Measurements from ENCODE around the gene INHBC. TPM values are rescaled to one million over a fixed set of nuclear protein-coding genes. Genes with fewer than 3 reads are reported as not detected.

The INHBC gene
- total RNA-seq, 2 experiments from 2014 or later: 0.36 TPM; not detected in 1

DNA sequence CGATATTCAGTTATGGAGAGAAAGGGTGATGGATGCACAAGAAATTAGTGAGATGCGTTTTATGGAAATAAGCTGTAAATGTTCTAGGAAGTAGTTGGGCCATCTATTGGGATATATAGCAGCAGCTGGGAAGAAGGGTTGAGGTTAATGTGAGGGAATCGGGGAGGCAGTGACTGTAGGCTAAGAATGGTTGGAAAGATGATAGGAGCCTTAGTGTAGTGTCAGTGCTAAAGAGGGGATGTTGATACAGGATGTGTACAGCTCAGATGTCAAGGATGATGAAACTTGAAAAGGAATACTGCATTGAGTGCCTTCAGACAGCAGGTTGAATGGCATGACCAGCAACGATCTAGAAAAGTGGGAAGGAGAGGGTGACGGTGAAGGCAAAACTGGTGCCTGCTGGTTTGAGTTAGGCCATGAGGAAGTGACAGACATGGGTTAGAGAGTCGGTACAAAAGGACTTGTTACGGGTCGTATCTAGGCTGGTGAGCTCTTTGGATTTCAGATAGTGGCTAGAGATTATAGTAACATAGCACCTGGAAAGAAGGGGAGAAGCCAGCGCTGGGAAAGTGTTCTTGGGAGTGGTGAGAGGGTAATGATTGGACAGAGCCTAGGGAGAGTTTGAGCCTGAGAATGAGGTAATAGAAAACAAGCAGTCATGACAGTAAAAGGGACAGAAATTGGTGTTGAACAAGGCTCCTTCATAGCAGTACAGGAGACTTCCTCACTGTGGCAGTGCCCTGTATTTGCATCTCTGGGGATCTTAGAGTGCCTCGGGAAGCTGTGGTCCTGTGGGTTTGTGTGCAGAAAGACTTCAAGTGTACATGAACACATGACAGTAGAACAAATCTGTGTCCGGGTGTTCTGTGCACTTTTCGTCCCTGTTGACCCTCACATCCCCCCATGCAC lies 62.9 kb downstream of the INHBC start:
- 0 out of 2 replicates have a peak, but pooled peaks cover 3% of the 10 kb centered on the region for H3K79me2 ChIP-seq (ENCODE audit: insufficient read depth, low read depth, low read length)
- H3K9me2 ChIP-seq (ENCODE audit: insufficient read depth, low read length): no peaks in the 10 kb centered on the region
- H3K36me3 ChIP-seq (ENCODE audit: insufficient read depth, low read length): peaks cover 82% of the 10 kb centered on the region
- no peak overlapping the region for H3K27ac ChIP-seq (ENCODE audit: low read depth, low read length, poor library complexity, severe bottlenecking)
- H4K20me1 ChIP-seq (ENCODE audit: insufficient read depth, low read length): no peaks in the 10 kb centered on the region
- ChIA-PET POLR2A (interaction anchor here (0.7 to 1.1 kb wide), 2 partner anchors 9 to 13 kb away, joined by 3 to 4 read pairs; no protein-coding TSS in a partner anchor), CTCF (ENCODE audit: unreplicated experiment) (no interaction called here)
- no peak for DNase-seq (ENCODE audit: low spot score)
- TF ChIP-seq, protein P1, sequence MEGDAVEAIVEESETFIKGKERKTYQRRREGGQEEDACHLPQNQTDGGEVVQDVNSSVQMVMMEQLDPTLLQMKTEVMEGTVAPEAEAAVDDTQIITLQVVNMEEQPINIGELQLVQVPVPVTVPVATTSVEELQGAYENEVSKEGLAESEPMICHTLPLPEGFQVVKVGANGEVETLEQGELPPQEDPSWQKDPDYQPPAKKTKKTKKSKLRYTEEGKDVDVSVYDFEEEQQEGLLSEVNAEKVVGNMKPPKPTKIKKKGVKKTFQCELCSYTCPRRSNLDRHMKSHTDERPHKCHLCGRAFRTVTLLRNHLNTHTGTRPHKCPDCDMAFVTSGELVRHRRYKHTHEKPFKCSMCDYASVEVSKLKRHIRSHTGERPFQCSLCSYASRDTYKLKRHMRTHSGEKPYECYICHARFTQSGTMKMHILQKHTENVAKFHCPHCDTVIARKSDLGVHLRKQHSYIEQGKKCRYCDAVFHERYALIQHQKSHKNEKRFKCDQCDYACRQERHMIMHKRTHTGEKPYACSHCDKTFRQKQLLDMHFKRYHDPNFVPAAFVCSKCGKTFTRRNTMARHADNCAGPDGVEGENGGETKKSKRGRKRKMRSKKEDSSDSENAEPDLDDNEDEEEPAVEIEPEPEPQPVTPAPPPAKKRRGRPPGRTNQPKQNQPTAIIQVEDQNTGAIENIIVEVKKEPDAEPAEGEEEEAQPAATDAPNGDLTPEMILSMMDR (conservative IDR thresholded peaks at IDR 0.05; ENCODE audit: low read length): no peak
- no peak for TF ChIP-seq EZH2phosphoT487 (IDR thresholded peaks at IDR 0.05; ENCODE audit: borderline replicate concordance, low read depth, low read length)
- intact Hi-C loops (cut with micrococcal nuclease; ENCODE audit: unreplicated experiment): no loop called here
- no peak overlapping the region for H2AFZ ChIP-seq (ENCODE audit: low read length)
- no peaks in the 10 kb centered on the region for H3K4me1 ChIP-seq (ENCODE audit: insufficient read depth, low read length, poor library complexity, severe bottlenecking)
- H3K9me3 ChIP-seq (ENCODE audit: low read length): no peaks in the 10 kb centered on the region
- H3K4me3 ChIP-seq (ENCODE audit: low read depth, low read length, poor library complexity, severe bottlenecking): no peak overlapping the region
- no peak overlapping the region for H3K4me2 ChIP-seq (ENCODE audit: low read length)
- no TSS peak for BruUV-seq (replicated peaks)

DNA sequence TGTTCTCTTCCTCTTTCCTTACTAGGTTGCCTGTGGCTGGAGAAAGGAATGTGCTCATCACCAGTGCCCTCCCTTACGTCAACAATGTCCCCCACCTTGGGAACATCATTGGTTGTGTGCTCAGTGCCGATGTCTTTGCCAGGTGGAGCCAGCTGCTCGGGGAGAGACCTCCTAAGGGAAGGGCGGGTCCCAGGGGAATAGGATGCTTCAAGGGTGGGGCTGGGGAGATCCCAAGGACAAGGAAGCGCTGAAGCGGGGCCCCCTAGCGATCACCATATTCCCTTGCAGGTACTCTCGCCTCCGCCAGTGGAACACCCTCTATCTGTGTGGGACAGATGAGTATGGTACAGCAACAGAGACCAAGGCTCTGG lies 63.5 kb downstream of the INHBC start:
- Histone ChIP-seq H3K79me2 (ENCODE audit: insufficient read depth, low read depth, low read length) (no peaks in the 10 kb centered on the region), H3K9me2 (ENCODE audit: insufficient read depth, low read length) (no peaks in the 10 kb centered on the region), H3K27ac (ENCODE audit: low read depth, low read length, poor library complexity, severe bottlenecking) (no peak overlapping the region), H3K9me3 (ENCODE audit: low read length) (no peaks in the 10 kb centered on the region), H3K4me3 (ENCODE audit: low read depth, low read length, poor library complexity, severe bottlenecking) (no peak overlapping the region), H4K20me1 (ENCODE audit: insufficient read depth, low read length) (no peaks in the 10 kb centered on the region), H3K4me2 (ENCODE audit: low read length) (no peak overlapping the region), H3K36me3 (ENCODE audit: insufficient read depth, low read length) (peaks cover 82% of the 10 kb centered on the region), H2AFZ (ENCODE audit: low read length) (no peak overlapping the region), H3K4me1 (ENCODE audit: insufficient read depth, low read length, poor library complexity, severe bottlenecking) (no peaks in the 10 kb centered on the region)
- DNase-seq (ENCODE audit: low spot score): no peak
- POLR2A ChIA-PET: no interaction called here
- CTCF ChIA-PET (ENCODE audit: unreplicated experiment): no interaction called here
- intact Hi-C loops (cut with micrococcal nuclease; ENCODE audit: unreplicated experiment): no loop called here
- BruUV-seq (replicated peaks): no TSS peak
- TF ChIP-seq EZH2phosphoT487 (IDR thresholded peaks at IDR 0.05; ENCODE audit: borderline replicate concordance, low read depth, low read length): no peak

DNA sequence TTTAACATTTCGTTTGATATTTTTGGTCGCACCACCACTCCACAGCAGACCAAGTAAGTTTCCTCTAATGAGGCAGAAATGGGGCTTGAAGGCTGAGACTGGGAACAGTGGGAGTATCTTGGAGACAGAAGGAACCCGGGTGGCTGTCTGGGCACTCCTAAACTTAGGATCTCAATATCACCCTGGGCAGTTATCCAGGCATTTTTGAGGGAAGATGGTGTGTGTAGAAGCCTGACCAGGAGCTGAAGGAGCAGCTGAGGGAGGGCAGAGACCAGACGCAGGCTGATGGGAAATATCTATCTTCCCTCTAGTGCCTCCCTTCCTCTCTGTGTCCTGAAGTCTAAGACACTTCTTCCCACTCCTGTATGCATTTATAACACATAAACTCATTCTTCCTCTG lies 64.0 kb downstream of the INHBC start:
- no peak for DNase-seq (ENCODE audit: low spot score)
- TF ChIP-seq EZH2phosphoT487 (IDR thresholded peaks at IDR 0.05; ENCODE audit: borderline replicate concordance, low read depth, low read length): no peak
- TF ChIP-seq, protein P1 (conservative IDR thresholded peaks at IDR 0.05; ENCODE audit: low read length): no peak
- H2AFZ ChIP-seq (ENCODE audit: low read length): no peak overlapping the region
- BruUV-seq (replicated peaks): no TSS peak
- H3K4me2 ChIP-seq (ENCODE audit: low read length): no peak overlapping the region
- ChIA-PET POLR2A (no interaction called here), CTCF (ENCODE audit: unreplicated experiment) (no interaction called here)
- H4K20me1 ChIP-seq (ENCODE audit: insufficient read depth, low read length): no peaks in the 10 kb centered on the region
- H3K9me3 ChIP-seq (ENCODE audit: low read length): no peaks in the 10 kb centered on the region
- H3K9me2 ChIP-seq (ENCODE audit: insufficient read depth, low read length): no peaks in the 10 kb centered on the region
- intact Hi-C loops (cut with micrococcal nuclease; ENCODE audit: unreplicated experiment): no loop called here
- H3K4me1 ChIP-seq (ENCODE audit: insufficient read depth, low read length, poor library complexity, severe bottlenecking): no peaks in the 10 kb centered on the region
- H3K4me3 ChIP-seq (ENCODE audit: low read depth, low read length, poor library complexity, severe bottlenecking): no peak overlapping the region
- H3K36me3 ChIP-seq (ENCODE audit: insufficient read depth, low read length): peaks cover 86% of the 10 kb centered on the region
- H3K27ac ChIP-seq (ENCODE audit: low read depth, low read length, poor library complexity, severe bottlenecking): no peak overlapping the region
- H3K79me2 ChIP-seq (ENCODE audit: insufficient read depth, low read depth, low read length): no peaks in the 10 kb centered on the region

Data from OCI-LY7 (cell line).